GM12801 (cell line): ENCODE results near the gene TPH1.

ENCODE experiments used
- CTCF ChIP-seq: IDR thresholded peaks from one replicate; pipeline ENCODE4 v1.5.1; 2011; ENCODE audit warnings: control low read depth; ENCODE audit not compliant: insufficient read length; ENCODE audit errors: extremely low read depth

TPH1 gene

GRCh38 chr11:18027475-18027874, 18.6 kb downstream of the TPH1 start:
- TF ChIP-seq CTCF = no peak

GRCh38 chr11:18022419-18022818, 23.6 kb downstream of the TPH1 start:
- no peak for TF ChIP-seq CTCF

GRCh38 chr11:18019650-18020049, 26.4 kb downstream of the TPH1 start:
- no peak for TF ChIP-seq CTCF

- TF ChIP-seq CTCF = no peak
Measured at GRCh38 chr11:18016789-18017188, 29.3 kb downstream of the TPH1 start.

GRCh38 chr11:18014876-18015275, 31.2 kb downstream of the TPH1 start:
- TF ChIP-seq CTCF = no peak

GRCh38 chr11:18013790-18014507, 32.1 kb downstream of the TPH1 start:
- no peak for TF ChIP-seq CTCF

- TF ChIP-seq CTCF = no peak
Measured at GRCh38 chr11:18012906-18013781, 32.9 kb downstream of the TPH1 start, which contains the start of gene SERGEF. Gene SERGEF (minus strand): TSS chr11:18013047. CDS start chr11:18013010, 37 bp downstream.
